Keratinocyte (primary cell): ENCODE data around the gene BSPRY.

Experiments used
- CTCF ChIP-seq, 3 experiments: IDR thresholded peaks in 1 of 3; conservative IDR thresholded peaks in 1 of 3; optimal IDR thresholded peaks in 1 of 3; 2 replicates in 2 of 3; 3 replicates in 1 of 3; pipeline versions ENCODE3 to v1.5.1; 2011; ENCODE audit warnings: low read length in 3 of 3, mild to moderate bottlenecking in 3 of 3, moderate library complexity in 2 of 3, control low read depth in 1 of 3, inconsistent platforms in 1 of 3; ENCODE audit not compliant: insufficient read depth in 2 of 3; ENCODE audit errors: extremely low read depth in 1 of 3
- EZH2 ChIP-seq: IDR thresholded peaks from one replicate; pipeline ENCODE4 v1.6.1; 2012; ENCODE audit warnings: inconsistent platforms, mild to moderate bottlenecking, low read length, moderate library complexity

DNA sequence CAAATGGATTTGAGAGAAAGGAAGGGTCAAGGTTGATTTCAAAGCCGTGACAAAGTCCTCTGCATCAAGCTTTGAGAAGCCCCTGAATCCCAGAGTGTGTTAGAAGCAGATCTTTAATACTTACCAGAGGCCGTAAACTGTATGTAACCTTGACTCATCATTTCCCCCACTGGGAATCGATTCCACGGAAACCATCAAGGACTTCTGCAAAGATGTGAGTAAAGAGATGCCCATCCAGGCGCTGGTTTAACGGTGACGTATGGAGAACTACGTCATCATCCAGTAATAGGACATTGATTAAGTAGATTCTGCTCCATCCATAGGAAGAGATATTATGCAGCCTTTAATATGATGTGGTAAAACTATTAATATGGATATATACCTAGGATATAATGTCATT, 47.8 kb upstream of the BSPRY start:
- TF ChIP-seq CTCF (optimal IDR thresholded peaks at IDR 0.05 in 1 of 3, IDR thresholded peaks at IDR 0.05 in 1 of 3, conservative IDR thresholded peaks at IDR 0.05 in 1 of 3; ENCODE audit: extremely low read depth in 1 of 3, insufficient read depth in 2 of 3, low read length in 3 of 3) (no peak), EZH2 (no peak)
